HepG2 (cell line): ENCODE results near the gene BRAT1. TPM values are rescaled to one million over a fixed set of nuclear protein-coding genes. Genes with fewer than 3 reads are reported as not detected.

ENCODE experiments used
- ATAC-seq: fragments of 200-7000 bp; cut with Tn5 transposase; 3 replicates; pipeline ENCODE4 v1.9.1; 2020; ENCODE audit warnings: mild to moderate bottlenecking, moderate library complexity
- BruUV-seq: library from RNA; stranded (reverse); fragments of 400-500 nt; replicated peaks from 2 replicates; lab custom pipeline; 2021; lab: Mats Ljungman, UMichigan
- CTCF ChIA-PET: fragments of 300-600 bp; formaldehyde crosslinking; extraction: SDS; loops from one replicate; lab custom pipeline; 2021; ENCODE audit warnings: low total read pairs, inconsistent platforms, low intra/inter-chr PET ratio; lab: Yijun Ruan, JAX
- POLR2A ChIA-PET: fragments of 350-600 bp; sonication (Branson Sonifier 250); formaldehyde crosslinking; loops from one replicate; lab custom pipeline; 2020; ENCODE audit warnings: antibody characterized with exemption, inconsistent platforms; lab: Yijun Ruan, JAX
- DNase-seq: peaks from one replicate; pipeline ENCODE4 v3.0.0-alpha.2; 2015; ENCODE audit warnings: low spot score
- FAIRE-seq: peaks from 3 replicates; lab custom pipeline; 2011; peaks lifted over from hg19 to GRCh38; lab: Jason Lieb, UNC
- H2AFZ ChIP-seq: one replicate; pipeline ENCODE4 v1.6.1; 2011; ENCODE audit warnings: low read length, inconsistent platforms
- H3K27ac ChIP-seq: fragments of 300-600 bp; 3 replicates; pipeline ENCODE4 v1.8.0; 2011; ENCODE audit warnings: mixed run types, mild to moderate bottlenecking, mixed read lengths, low read length, inconsistent platforms; ENCODE audit not compliant: insufficient read depth; ENCODE audit errors: extremely low read length
- H3K27me3 ChIP-seq, 2 experiments: fragments of 200-600 bp in 1 of 2; 2 replicates in 1 of 2; 3 replicates in 1 of 2; pipeline versions ENCODE4 v1.6.0 to v1.8.0; 2011; ENCODE audit warnings: low read length in 2 of 2, mild to moderate bottlenecking in 2 of 2, moderate library complexity in 2 of 2, inconsistent platforms in 1 of 2; ENCODE audit not compliant: insufficient read depth in 2 of 2, control insufficient read depth in 1 of 2
- H3K36me3 ChIP-seq, 2 experiments: fragments of 200-600 bp in 1 of 2; replicated peaks in 1 of 2; 2 replicates in 1 of 2; 3 replicates in 1 of 2; pipeline versions ENCODE4 v1.5.1 to v1.8.0; 2011; ENCODE audit warnings: low read length in 2 of 2, inconsistent platforms in 1 of 2; ENCODE audit not compliant: insufficient read depth in 2 of 2, control insufficient read depth in 1 of 2
- H3K4me1 ChIP-seq: 2 replicates; pipeline ENCODE4 v1.5.1; 2012; ENCODE audit warnings: low read length, inconsistent platforms; ENCODE audit not compliant: insufficient read depth
- H3K4me2 ChIP-seq: 2 replicates; pipeline ENCODE4 v1.6.0; 2011; ENCODE audit warnings: low read depth, low read length, inconsistent platforms
- H3K4me3 ChIP-seq, 3 experiments: fragments of 200-600 bp in 1 of 3; sonication (generic), shearing (Covaris generic) in 1 of 3; replicated peaks in 1 of 3; 2 replicates each; pipeline ENCODE4 v1.5.1; 2011 to 2016; ENCODE audit warnings: low read length in 3 of 3, inconsistent platforms in 2 of 3, low read depth in 2 of 3, mild to moderate bottlenecking in 2 of 3, control low read depth in 1 of 3, mixed read lengths in 1 of 3; ENCODE audit not compliant: insufficient read depth in 1 of 3
- H3K79me2 ChIP-seq: one replicate; pipeline ENCODE4 v1.6.1; 2011; ENCODE audit warnings: low read length, inconsistent platforms; ENCODE audit not compliant: insufficient read depth
- H3K9ac ChIP-seq: 2 replicates; pipeline ENCODE4 v1.6.0; 2011; ENCODE audit warnings: mild to moderate bottlenecking, low read depth, low read length, inconsistent platforms; ENCODE audit not compliant: insufficient read depth
- H3K9me3 ChIP-seq: 2 replicates; pipeline ENCODE4 v1.5.1; 2012; ENCODE audit warnings: mild to moderate bottlenecking, low read length
- H4K20me1 ChIP-seq: 2 replicates; pipeline ENCODE4 v1.6.0; 2011; ENCODE audit warnings: inconsistent platforms, mild to moderate bottlenecking, low read length, moderate library complexity; ENCODE audit not compliant: insufficient read depth
- DPF2 ChIP-seq: sonication (generic); formaldehyde crosslinking; IDR thresholded peaks from 2 replicates; pipeline ENCODE4 v1.4.0; 2020; ENCODE audit warnings: mild to moderate bottlenecking, low read depth, missing genetic modification reagents, borderline replicate concordance
- ELF4 ChIP-seq: sonication (generic); formaldehyde crosslinking; IDR thresholded peaks from 2 replicates; pipeline ENCODE4 v1.5.0; 2020; ENCODE audit warnings: missing genetic modification reagents, mild to moderate bottlenecking, moderate library complexity, borderline replicate concordance
- HDAC6 ChIP-seq: fragments of 200-600 bp; sonication (generic); IDR thresholded peaks from 2 replicates; pipeline ENCODE4 v1.7.0; 2017; ENCODE audit warnings: mild to moderate bottlenecking, antibody characterized with exemption, low read length, low read depth
- LBX2 ChIP-seq: sonication (generic); formaldehyde crosslinking; IDR thresholded peaks from 2 replicates; pipeline ENCODE4 v1.5.0; 2020; ENCODE audit warnings: missing genetic modification reagents, mild to moderate bottlenecking, borderline replicate concordance
- MAF1 ChIP-seq: sonication (generic); formaldehyde crosslinking; IDR thresholded peaks from 2 replicates; pipeline ENCODE4 v1.5.0; 2020; ENCODE audit warnings: missing genetic modification reagents, borderline replicate concordance
- MNT ChIP-seq: fragments of 450-650 bp; IDR thresholded peaks from 2 replicates; pipeline ENCODE4 v1.6.1; 2016
- NKX3-1 ChIP-seq: sonication (generic); formaldehyde crosslinking; IDR thresholded peaks from 2 replicates; pipeline ENCODE4 v1.5.0; 2020; ENCODE audit warnings: missing genetic modification reagents
- NRL ChIP-seq: sonication (generic); formaldehyde crosslinking; IDR thresholded peaks from 2 replicates; pipeline ENCODE4 v1.5.0; 2020; ENCODE audit warnings: missing genetic modification reagents, mild to moderate bottlenecking, moderate library complexity, borderline replicate concordance
- REST ChIP-seq, 2 experiments: IDR thresholded peaks; 2 replicates each; pipeline ENCODE4 v1.6.1; 2011 to 2012; ENCODE audit warnings: low read length in 2 of 2, borderline replicate concordance in 1 of 2, low read depth in 1 of 2, mild to moderate bottlenecking in 1 of 2, moderate library complexity in 1 of 2
- SAFB2 ChIP-seq: sonication (generic); formaldehyde crosslinking; IDR thresholded peaks from 2 replicates; pipeline ENCODE4 v1.5.1; 2020; ENCODE audit warnings: missing genetic modification reagents, low read depth, mild to moderate bottlenecking, borderline replicate concordance
- SMAD3 ChIP-seq: sonication (generic); formaldehyde crosslinking; IDR thresholded peaks from 2 replicates; pipeline ENCODE4 v1.4.0; 2020; ENCODE audit warnings: missing genetic modification reagents
- ZEB1 ChIP-seq: IDR thresholded peaks from 2 replicates; pipeline ENCODE4 v1.6.1; 2012; ENCODE audit warnings: mild to moderate bottlenecking, low read depth, inconsistent platforms; ENCODE audit not compliant: insufficient replicate concordance
- ZNF558 ChIP-seq: sonication (generic); formaldehyde crosslinking; IDR thresholded peaks from 2 replicates; pipeline ENCODE4 v1.9.0; 2022; ENCODE audit warnings: mild to moderate bottlenecking, missing genetic modification reagents, borderline replicate concordance
- ZNF703 ChIP-seq: sonication (generic); formaldehyde crosslinking; IDR thresholded peaks from 2 replicates; pipeline ENCODE4 v1.5.1; 2020; ENCODE audit warnings: missing genetic modification reagents, mild to moderate bottlenecking, moderate library complexity, borderline replicate concordance
- ZNF816 ChIP-seq: sonication (generic); formaldehyde crosslinking; IDR thresholded peaks from 2 replicates; pipeline ENCODE4 v1.8.0; 2022; ENCODE audit warnings: missing genetic modification reagents, mild to moderate bottlenecking, borderline replicate concordance
- WGBS: methylation state at CpG from one replicate; pipeline ENCODE4 v1.1.6; 2017; ENCODE audit warnings: low lambda C conversion rate; 5-methylcytosine and 5-hydroxymethylcytosine counted together
- in situ Hi-C: cut with HindIII; loops from 2 replicates; pipeline ENCODE4 v1.10.0; 2017; ENCODE audit warnings: low pct_unique_long_range_greater_than_20kb; ENCODE audit not compliant: extremely low pct_ligation_motif_present
- intact Hi-C: fragments of 100-400 bp; cut with micrococcal nuclease; formaldehyde crosslinking; loops from one replicate; pipeline ENCODE4 v1.10.0; 2022; ENCODE audit not compliant: unreplicated experiment
- polyA plus RNA-seq, 8 experiments: library from polyadenylated mRNA; depleted of rRNA in 3 of 8; stranded (reverse) in 7 of 8; unstranded in 1 of 8; fragments of >200 nt; fragmentation: Illumina TruSeq in 4 of 8; extraction: Trizol in 4 of 8; gene quantifications; 2 replicates each; pipeline versions ENCODE4 v1.2.1 to v1.2.3, GENCODE V29; 2011 to 2016; ENCODE audit warnings: low read depth in 4 of 8, missing spikeins in 1 of 8, mixed read lengths in 1 of 8; ENCODE audit not compliant: insufficient read depth in 1 of 8
- total RNA-seq, 5 experiments: library from RNA; depleted of rRNA; stranded (reverse); fragments of >200 nt; fragmentation: Illumina TruSeq; extraction: Trizol; gene quantifications; 2 replicates each; pipeline ENCODE4 v1.2.3, GENCODE V29; 2016; ENCODE audit warnings: low read depth in 1 of 5

Gene BRAT1
- total and polyA plus RNA-seq, 2 of the 13 experiments (the other 11 are each of a cell fraction or from before 2014, with no cell fraction given): 10.2 to 20.3 TPM

GRCh38 chr7:2576742-2577491 is 21.6 kb upstream of the BRAT1 start:
- Histone ChIP-seq H3K9ac (no peak overlapping the region), H3K79me2 (no peaks in the 10 kb centered on the region), H2AFZ (no peak overlapping the region), H3K27ac (no peak overlapping the region), H3K4me1 (no peaks in the 10 kb centered on the region), H3K9me3 (no peaks in the 10 kb centered on the region), H3K4me3 (no peak overlapping the region), H3K4me2 (no peak overlapping the region), H4K20me1 (no peaks in the 10 kb centered on the region), H3K27me3 (no peaks in the 10 kb centered on the region), H3K36me3 (no peaks in the 10 kb centered on the region)
- in situ Hi-C loops: no loop called here
- no peak for ATAC-seq
- intact Hi-C loops: no loop called here
- FAIRE-seq: no peak
- no TSS peak for BruUV-seq
- ChIA-PET POLR2A (no interaction called here), CTCF (no interaction called here)
- TF ChIP-seq MNT (no peak), NRL (CRISPR knock-in tag) (no peak), ZEB1 (no peak), ZNF703 (CRISPR knock-in tag) (no peak), NKX3-1 (CRISPR knock-in tag) (no peak), SAFB2 (CRISPR knock-in tag) (no peak), HDAC6 (no peak), MAF1 (CRISPR knock-in tag) (no peak), LBX2 (CRISPR knock-in tag) (no peak), ZNF558 (no peak), SMAD3 (no peak), ZNF816 (CRISPR knock-in tag) (no peak), ELF4 (CRISPR knock-in tag) (no peak), REST (IDR thresholded peaks at IDR 0.05; ENCODE audit: borderline replicate concordance in 1 of 2, low read depth in 1 of 2, low read length in 2 of 2) (no peak), DPF2 (no peak)
- 96% methylated on average over 56 of the region's 56 CpGs for WGBS
- DNase-seq: no peak
